ENCODE data around the gene ZMYND8. TPM values are rescaled to one million over a fixed set of nuclear protein-coding genes. Genes with fewer than 3 reads are reported as not detected.
A peak's percentile ranks its signal among the peaks of the same experiment; 100 is the strongest.
"Not testable (repeated sequence)": the region's sequence is repeated elsewhere in the genome, so short reads cannot be mapped to it uniquely, and the experiment has no call there.

The ZMYND8 gene
- total RNA-seq, 2 experiments from 2014 or later = 33.0 to 34.3 TPM

- TF ChIP-seq CTCF (IDR thresholded peaks at IDR 0.05) = no peak
- H3K27ac Mint-ChIP-seq = no peak overlapping the region
- no peaks in the 10 kb centered on the region for H3K36me3 Mint-ChIP-seq (ENCODE audit: low read depth)
- no peak overlapping the region for H3K4me3 ChIP-seq (ENCODE audit: low read length)
- H3K9me3 Mint-ChIP-seq = no peaks in the 10 kb centered on the region
- POLR2A ChIA-PET = no interaction called here
- CTCF ChIA-PET = no interaction called here
- H3K4me3 Mint-ChIP-seq = no peak overlapping the region
- no peak for ATAC-seq (ENCODE audit: poor library complexity)
- no peaks in the 10 kb centered on the region for H3K9me3 ChIP-seq (ENCODE audit: control insufficient read depth in 1 of 2, insufficient read depth in 1 of 2, low read length in 2 of 2)
- no peak for DNase-seq
- intact Hi-C loops (cut with DNase I, micrococcal nuclease) = no loop called here
- H3K4me1 ChIP-seq (ENCODE audit: insufficient read depth, low read length) = peaks cover 8% of the 10 kb centered on the region
- peaks cover 6% of the 10 kb centered on the region for H3K4me1 Mint-ChIP-seq (ENCODE audit: low read depth)
- H3K27me3 ChIP-seq (ENCODE audit: control insufficient read depth in 1 of 2, insufficient read depth in 2 of 2, low read length in 2 of 2) = no peaks in the 10 kb centered on the region
- no peaks in the 10 kb centered on the region for H3K36me3 ChIP-seq (ENCODE audit: insufficient read depth, low read length)
- H3K27me3 Mint-ChIP-seq = no peaks in the 10 kb centered on the region
- no peak overlapping the region for H3K27ac ChIP-seq (ENCODE audit: low read depth in 1 of 2, low read length in 2 of 2)
Observed at GRCh38 chr20:47368301-47368700, 11.8 kb upstream of the ZMYND8 start.

- H3K4me3 ChIP-seq (ENCODE audit: low read length); DNase-seq; H3K4me3 Mint-ChIP-seq; H3K27me3 ChIP-seq (ENCODE audit: control insufficient read depth in 1 of 2, insufficient read depth in 2 of 2, low read length in 2 of 2); H3K27ac Mint-ChIP-seq; H3K27ac ChIP-seq (ENCODE audit: low read depth in 1 of 2, low read length in 2 of 2); H3K27me3 Mint-ChIP-seq; CTCF ChIA-PET; H3K9me3 ChIP-seq (ENCODE audit: control insufficient read depth in 1 of 2, insufficient read depth in 1 of 2, low read length in 2 of 2); H3K36me3 Mint-ChIP-seq (ENCODE audit: low read depth); intact Hi-C loops (cut with DNase I, micrococcal nuclease); H3K36me3 ChIP-seq (ENCODE audit: insufficient read depth, low read length); H3K9me3 Mint-ChIP-seq; ATAC-seq (ENCODE audit: poor library complexity): not testable (repeated sequence)
- POLR2A ChIA-PET = interaction anchor here (3.4 kb wide), 1 partner anchor 9 kb away, joined by 17 read pairs; the partner anchor contains the start of gene ZMYND8
- peaks cover 14% of the 10 kb centered on the region for H3K4me1 ChIP-seq (ENCODE audit: insufficient read depth, low read length)
- peaks cover 19% of the 10 kb centered on the region for H3K4me1 Mint-ChIP-seq (ENCODE audit: low read depth)
Observed at GRCh38 chr20:47366301-47366700, 9.8 kb upstream of the ZMYND8 start.

GRCh38 chr20:47365023-47365764 is 8.7 kb upstream of the ZMYND8 start:
- H3K27ac ChIP-seq (ENCODE audit: low read depth in 1 of 2, low read length in 2 of 2) = no peak overlapping the region
- no peak for TF ChIP-seq CTCF (IDR thresholded peaks at IDR 0.05)
- Mint-ChIP-seq H3K4me3 (no peak overlapping the region), H3K27ac (peak overlapping the region; percentile 55), H3K9me3 (no peaks in the 10 kb centered on the region), H3K27me3 (no peaks in the 10 kb centered on the region), H3K4me1 (ENCODE audit: low read depth) (peaks cover 25% of the 10 kb centered on the region), H3K36me3 (ENCODE audit: low read depth) (no peaks in the 10 kb centered on the region)
- no peak for DNase-seq
- intact Hi-C loops (cut with DNase I, micrococcal nuclease) = no loop called here
- no peaks in the 10 kb centered on the region for H3K9me3 ChIP-seq (ENCODE audit: control insufficient read depth in 1 of 2, insufficient read depth in 1 of 2, low read length in 2 of 2)
- H3K4me3 ChIP-seq (ENCODE audit: low read length) = no peak overlapping the region
- H3K27me3 ChIP-seq (ENCODE audit: control insufficient read depth in 1 of 2, insufficient read depth in 2 of 2, low read length in 2 of 2) = no peaks in the 10 kb centered on the region
- POLR2A ChIA-PET = interaction anchor here (0.6 to 3.4 kb wide), 2 partner anchors 8 to 11 kb away, joined by 3 to 17 read pairs; partner anchors contain the start of gene ZMYND8
- H3K4me1 ChIP-seq (ENCODE audit: insufficient read depth, low read length) = peaks cover 14% of the 10 kb centered on the region
- H3K36me3 ChIP-seq (ENCODE audit: insufficient read depth, low read length) = no peaks in the 10 kb centered on the region
- ATAC-seq (ENCODE audit: poor library complexity) = peak; percentile 41
- CTCF ChIA-PET = no interaction called here
